ENCODE results near the gene IRS2. TPM values are rescaled to one million over a fixed set of nuclear protein-coding genes. Genes with fewer than 3 reads are reported as not detected.

The IRS2 gene
- total RNA-seq, 3 donors from 2014 or later = 25.8 to 38.2 (median 29.5) TPM

DNA sequence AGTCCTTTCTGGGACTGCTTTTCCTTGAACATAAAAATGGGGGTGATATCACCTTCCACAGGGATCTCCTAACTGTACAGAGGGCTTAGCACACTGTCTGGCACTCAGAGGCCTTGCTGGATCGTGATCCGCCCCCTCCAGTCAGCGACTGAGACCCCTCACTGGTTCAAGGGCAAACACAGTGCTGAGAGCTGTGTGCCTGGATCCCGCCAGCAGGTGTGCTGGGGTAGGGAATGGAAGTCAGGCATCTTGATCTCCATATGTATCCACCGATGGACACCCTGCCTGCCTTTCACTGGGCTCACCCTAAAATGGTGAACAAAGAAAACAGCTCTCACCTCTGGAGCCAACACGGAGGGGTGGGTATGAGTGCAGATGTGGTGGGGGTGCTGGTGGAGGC, 64.3 kb downstream of the IRS2 start:
- Histone ChIP-seq H3K4me3 (no peak overlapping the region), H3K4me1 (no peaks in the 10 kb centered on the region), H3K9me3 (no peaks in the 10 kb centered on the region), H3K27ac (no peak overlapping the region), H3K27me3 (no peaks in the 10 kb centered on the region), H3K36me3 (no peaks in the 10 kb centered on the region)
- TF ChIP-seq, protein P1, sequence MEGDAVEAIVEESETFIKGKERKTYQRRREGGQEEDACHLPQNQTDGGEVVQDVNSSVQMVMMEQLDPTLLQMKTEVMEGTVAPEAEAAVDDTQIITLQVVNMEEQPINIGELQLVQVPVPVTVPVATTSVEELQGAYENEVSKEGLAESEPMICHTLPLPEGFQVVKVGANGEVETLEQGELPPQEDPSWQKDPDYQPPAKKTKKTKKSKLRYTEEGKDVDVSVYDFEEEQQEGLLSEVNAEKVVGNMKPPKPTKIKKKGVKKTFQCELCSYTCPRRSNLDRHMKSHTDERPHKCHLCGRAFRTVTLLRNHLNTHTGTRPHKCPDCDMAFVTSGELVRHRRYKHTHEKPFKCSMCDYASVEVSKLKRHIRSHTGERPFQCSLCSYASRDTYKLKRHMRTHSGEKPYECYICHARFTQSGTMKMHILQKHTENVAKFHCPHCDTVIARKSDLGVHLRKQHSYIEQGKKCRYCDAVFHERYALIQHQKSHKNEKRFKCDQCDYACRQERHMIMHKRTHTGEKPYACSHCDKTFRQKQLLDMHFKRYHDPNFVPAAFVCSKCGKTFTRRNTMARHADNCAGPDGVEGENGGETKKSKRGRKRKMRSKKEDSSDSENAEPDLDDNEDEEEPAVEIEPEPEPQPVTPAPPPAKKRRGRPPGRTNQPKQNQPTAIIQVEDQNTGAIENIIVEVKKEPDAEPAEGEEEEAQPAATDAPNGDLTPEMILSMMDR (IDR thresholded peaks at IDR 0.05) = no peak
- TF ChIP-seq POLR2A (IDR thresholded peaks at IDR 0.05) (no peak), POLR2AphosphoS5 (IDR thresholded peaks at IDR 0.05) (no peak)
- no peak for DNase-seq (ENCODE audit: low spot score in 2 of 2)
- intact Hi-C loops (cut with DNase I; ENCODE audit: low total_unique reads) = no loop called here

DNA sequence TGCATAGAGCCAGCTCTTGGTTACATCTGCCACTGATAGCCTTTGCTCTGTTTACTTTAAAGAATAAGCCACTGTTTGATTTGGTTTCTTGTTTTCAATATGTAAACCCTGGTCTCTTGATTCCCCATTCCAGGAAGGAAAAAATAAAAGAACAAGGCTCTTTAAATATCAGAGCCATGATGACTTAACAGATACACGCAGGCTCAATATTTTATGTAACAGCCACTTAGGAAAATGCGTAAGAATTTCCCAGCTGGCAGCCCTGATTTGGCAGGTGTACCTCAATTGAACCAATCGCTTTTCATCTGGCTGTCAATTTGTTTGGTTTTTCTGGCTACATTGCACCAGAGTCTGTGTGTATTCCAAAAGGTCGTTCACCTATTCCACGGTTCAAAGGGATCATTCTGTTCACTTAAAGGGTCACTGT, 65.6 kb downstream of the IRS2 start:
- TF ChIP-seq, protein P1 (IDR thresholded peaks at IDR 0.05) = no peak
- TF ChIP-seq POLR2A (IDR thresholded peaks at IDR 0.05) (no peak), POLR2AphosphoS5 (IDR thresholded peaks at IDR 0.05) (no peak)
- no peaks in the 10 kb centered on the region for H3K9me3 ChIP-seq
- intact Hi-C loops (cut with DNase I; ENCODE audit: low total_unique reads) = no loop called here
- H3K27ac ChIP-seq = no peak overlapping the region
- no peaks in the 10 kb centered on the region for H3K4me1 ChIP-seq
- H3K27me3 ChIP-seq = no peaks in the 10 kb centered on the region
- no peak for DNase-seq (ENCODE audit: low spot score in 2 of 2)
- H3K4me3 ChIP-seq = no peak overlapping the region
- no peaks in the 10 kb centered on the region for H3K36me3 ChIP-seq

DNA sequence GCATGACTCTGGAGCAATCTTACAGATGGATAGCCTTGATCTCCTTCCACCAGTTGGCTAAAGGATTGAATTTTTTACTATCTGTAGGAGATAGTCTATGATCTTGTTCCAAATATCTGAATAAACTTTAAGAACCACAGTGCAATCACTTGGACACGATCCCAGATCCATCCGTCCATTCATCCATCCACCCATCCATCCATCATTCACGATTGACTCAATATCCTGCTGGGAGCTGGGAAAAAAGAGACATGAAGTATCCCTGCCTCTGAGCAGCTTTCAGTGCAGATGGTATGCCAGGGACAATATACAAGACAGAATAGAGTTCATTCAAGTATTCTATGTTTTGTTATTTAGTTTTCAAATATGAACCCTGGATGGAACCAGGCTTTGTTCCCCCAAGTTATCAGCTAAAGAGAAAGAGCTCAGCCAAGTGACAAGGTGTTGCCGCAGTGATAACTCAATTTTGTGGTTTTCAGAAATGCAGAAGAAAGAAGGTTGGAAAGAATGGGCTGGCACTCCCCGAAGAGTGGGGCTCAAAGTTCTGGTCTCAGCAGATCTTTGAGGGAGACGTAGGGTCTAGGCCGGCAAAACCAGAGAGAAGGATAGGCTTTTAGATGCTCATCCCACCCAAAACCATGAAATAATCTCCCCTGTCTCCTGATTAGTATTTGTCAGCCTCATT, 66.3 kb downstream of the IRS2 start:
- no peak for TF ChIP-seq POLR2AphosphoS5 (IDR thresholded peaks at IDR 0.05)
- TF ChIP-seq, protein P1 (IDR thresholded peaks at IDR 0.05) = no peak
- TF ChIP-seq POLR2A (IDR thresholded peaks at IDR 0.05) = no peak
- intact Hi-C loops (cut with DNase I; ENCODE audit: low total_unique reads) = no loop called here
- no peak for DNase-seq (ENCODE audit: low spot score in 2 of 2)

DNA sequence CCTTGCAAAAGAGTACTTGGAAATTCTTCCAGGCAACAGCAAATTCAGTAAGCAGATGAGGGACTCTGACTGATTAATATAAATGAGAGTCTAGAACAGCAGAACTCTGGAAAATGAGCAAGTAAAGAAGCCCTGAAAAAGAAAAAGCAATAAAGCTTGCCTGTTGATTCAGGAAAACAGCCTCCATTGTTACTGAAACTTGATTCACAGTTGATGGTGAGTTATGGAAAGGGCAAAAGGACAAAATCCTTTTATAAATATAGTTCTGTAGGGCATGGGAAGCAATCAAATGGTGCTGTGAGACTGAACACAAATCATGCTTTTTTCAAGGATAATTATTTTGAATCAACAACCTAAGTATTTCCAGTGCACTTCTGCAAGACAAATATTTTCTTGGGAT, 67.7 kb downstream of the IRS2 start:
- no peak overlapping the region for H3K4me3 ChIP-seq
- no peaks in the 10 kb centered on the region for H3K4me1 ChIP-seq
- H3K36me3 ChIP-seq = no peaks in the 10 kb centered on the region
- no peaks in the 10 kb centered on the region for H3K9me3 ChIP-seq
- intact Hi-C loops (cut with DNase I; ENCODE audit: low total_unique reads) = no loop called here
- H3K27me3 ChIP-seq = no peaks in the 10 kb centered on the region
- no peak overlapping the region for H3K27ac ChIP-seq
- TF ChIP-seq, protein P1 (IDR thresholded peaks at IDR 0.05) = no peak
- TF ChIP-seq POLR2AphosphoS5 (IDR thresholded peaks at IDR 0.05) (no peak), POLR2A (IDR thresholded peaks at IDR 0.05) (no peak)
- DNase-seq (ENCODE audit: low spot score in 2 of 2) = no peak

More for the DNA sequence above, 66.3 kb downstream of the IRS2 start:
- H3K36me3 ChIP-seq = no peaks in the 10 kb centered on the region
- H3K4me1 ChIP-seq = no peaks in the 10 kb centered on the region
- H3K4me3 ChIP-seq = no peak overlapping the region
- H3K27ac ChIP-seq = no peak overlapping the region
- no peaks in the 10 kb centered on the region for H3K9me3 ChIP-seq
- no peaks in the 10 kb centered on the region for H3K27me3 ChIP-seq

DNA sequence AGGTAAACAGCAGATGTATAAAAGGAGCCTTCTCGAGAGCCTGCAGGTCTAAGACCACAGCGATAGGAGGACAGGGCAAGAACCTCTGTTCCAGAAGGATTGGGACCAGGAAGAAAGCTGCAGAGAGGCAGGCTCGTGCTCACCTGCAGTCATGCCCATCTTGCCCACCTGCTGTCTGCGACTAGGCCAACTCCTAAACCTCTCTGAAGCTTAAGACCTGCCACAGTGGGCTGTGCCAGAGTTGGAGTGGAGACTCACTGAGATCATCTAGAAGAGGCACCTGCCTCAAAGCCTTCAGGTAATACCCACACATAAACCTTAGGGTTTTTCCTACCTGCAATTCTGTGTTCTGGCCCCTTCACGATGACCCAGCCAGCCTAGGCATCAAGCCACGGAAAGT, 68.7 kb downstream of the IRS2 start:
- TF ChIP-seq POLR2A (IDR thresholded peaks at IDR 0.05) = no peak
- TF ChIP-seq, protein P1 (IDR thresholded peaks at IDR 0.05) = no peak
- no peak for TF ChIP-seq POLR2AphosphoS5 (IDR thresholded peaks at IDR 0.05)
- Histone ChIP-seq H3K27ac (no peak overlapping the region), H3K9me3 (no peaks in the 10 kb centered on the region), H3K4me1 (no peaks in the 10 kb centered on the region), H3K36me3 (no peaks in the 10 kb centered on the region), H3K27me3 (no peaks in the 10 kb centered on the region), H3K4me3 (no peak overlapping the region)
- intact Hi-C loops (cut with DNase I; ENCODE audit: low total_unique reads) = no loop called here
- no peak for DNase-seq (ENCODE audit: low spot score in 2 of 2)

Data from breast epithelium (tissue), 4 donors.